Measurements from ENCODE around the gene TNIK. TPM values are rescaled to one million over a fixed set of nuclear protein-coding genes. Genes with fewer than 3 reads are reported as not detected.
A peak's percentile ranks its signal among the peaks of the same experiment; 100 is the strongest.

The TNIK gene
- total RNA-seq, 1 donor from 2014 or later: 17.0 TPM

GRCh38 chr3:171330938-171331337 lies 129.3 kb downstream of the TNIK start:
- no peak for TF ChIP-seq CTCF (IDR thresholded peaks at IDR 0.05; ENCODE audit: insufficient read depth, low read length, poor library complexity, severe bottlenecking)
- H3K36me3 ChIP-seq (ENCODE audit: control insufficient read depth, insufficient read depth, low read length): no peaks in the 10 kb centered on the region
- no peak for DNase-seq (ENCODE audit: low read depth)
- H3K4me3 ChIP-seq (ENCODE audit: low read depth, low read length): no peak overlapping the region
- H3K27me3 ChIP-seq (ENCODE audit: control insufficient read depth, insufficient read depth, low read length): no peaks in the 10 kb centered on the region

GRCh38 chr3:171329746-171330145 lies 130.5 kb downstream of the TNIK start:
- Histone ChIP-seq H3K4me3 (ENCODE audit: low read depth, low read length) (no peak overlapping the region), H3K36me3 (ENCODE audit: control insufficient read depth, insufficient read depth, low read length) (no peaks in the 10 kb centered on the region), H3K27me3 (ENCODE audit: control insufficient read depth, insufficient read depth, low read length) (no peaks in the 10 kb centered on the region)
- TF ChIP-seq CTCF (IDR thresholded peaks at IDR 0.05; ENCODE audit: insufficient read depth, low read length, poor library complexity, severe bottlenecking): no peak
- no peak for DNase-seq (ENCODE audit: low read depth)

- Histone ChIP-seq H3K4me3 (ENCODE audit: low read depth, low read length) (no peak overlapping the region), H3K36me3 (ENCODE audit: control insufficient read depth, insufficient read depth, low read length) (no peaks in the 10 kb centered on the region), H3K27me3 (ENCODE audit: control insufficient read depth, insufficient read depth, low read length) (no peaks in the 10 kb centered on the region)
- TF ChIP-seq CTCF (IDR thresholded peaks at IDR 0.05; ENCODE audit: insufficient read depth, low read length, poor library complexity, severe bottlenecking): peak; percentile 8
- no peak for DNase-seq (ENCODE audit: low read depth)
These were observed 131.7 kb downstream of the TNIK start for GRCh38 chr3:171328419-171329082.

- Histone ChIP-seq H3K36me3 (ENCODE audit: control insufficient read depth, insufficient read depth, low read length) (no peaks in the 10 kb centered on the region), H3K27me3 (ENCODE audit: control insufficient read depth, insufficient read depth, low read length) (no peaks in the 10 kb centered on the region), H3K4me3 (ENCODE audit: low read depth, low read length) (no peak overlapping the region)
- no peak for DNase-seq (ENCODE audit: low read depth)
- no peak for TF ChIP-seq CTCF (IDR thresholded peaks at IDR 0.05; ENCODE audit: insufficient read depth, low read length, poor library complexity, severe bottlenecking)
These were observed 132.6 kb downstream of the TNIK start for GRCh38 chr3:171327441-171328174.

GRCh38 chr3:171326717-171327440 lies 133.3 kb downstream of the TNIK start:
- H3K27me3 ChIP-seq (ENCODE audit: control insufficient read depth, insufficient read depth, low read length): no peaks in the 10 kb centered on the region
- H3K4me3 ChIP-seq (ENCODE audit: low read depth, low read length): no peak overlapping the region
- H3K36me3 ChIP-seq (ENCODE audit: control insufficient read depth, insufficient read depth, low read length): no peaks in the 10 kb centered on the region
- no peak for TF ChIP-seq CTCF (IDR thresholded peaks at IDR 0.05; ENCODE audit: insufficient read depth, low read length, poor library complexity, severe bottlenecking)
- no peak for DNase-seq (ENCODE audit: low read depth)

Data from kidney epithelial cell (primary cell).